IMR-90 (cell line): ENCODE measurements around the gene BTBD1. TPM values are rescaled to one million over a fixed set of nuclear protein-coding genes. Genes with fewer than 3 reads are reported as not detected.

Experiments
- ATAC-seq: fragments of 200-7000 bp; cut with Tn5 transposase; 2 replicates; pipeline ENCODE4 v1.9.1; 2020; ENCODE audit warnings: low read depth, mild to moderate bottlenecking, moderate library complexity
- BruUV-seq: library from RNA; stranded (reverse); fragments of 400-500 nt; replicated peaks from 2 replicates; lab custom pipeline; 2021; lab: Mats Ljungman, UMichigan
- CTCF ChIA-PET: fragments of 300-600 bp; formaldehyde crosslinking; extraction: SDS; loops from one replicate; lab custom pipeline; 2021; ENCODE audit warnings: antibody characterized with exemption; lab: Yijun Ruan, JAX
- POLR2A ChIA-PET: fragments of 300-600 bp; sonication (Branson Sonifier 250); formaldehyde crosslinking; loops from one replicate; lab custom pipeline; 2022; ENCODE audit warnings: antibody characterized with exemption; ENCODE audit not compliant: unreplicated experiment; lab: Charles Lee
- DNase-seq: peaks from one replicate; pipeline ENCODE4 v3.0.0; 2013
- H2AFZ ChIP-seq: replicated peaks from 2 replicates; pipeline ENCODE3; 2013; ENCODE audit warnings: low read length, mild to moderate bottlenecking; ENCODE audit not compliant: poor library complexity
- H2AK5ac ChIP-seq: 2 replicates; pipeline ENCODE4 v1.6.1; 2013; ENCODE audit warnings: low read depth, low read length, inconsistent platforms
- H2AK9ac ChIP-seq: replicated peaks from 2 replicates; pipeline ENCODE3; 2013; ENCODE audit warnings: mild to moderate bottlenecking, low read depth, low read length, moderate library complexity; ENCODE audit not compliant: poor library complexity
- H2BK120ac ChIP-seq: 2 replicates; pipeline ENCODE4 v1.6.1; 2013; ENCODE audit warnings: low read depth, low read length, inconsistent platforms
- H2BK15ac ChIP-seq: 3 replicates; pipeline ENCODE4 v1.6.1; 2013; ENCODE audit warnings: low read depth, low read length, inconsistent platforms
- H2BK20ac ChIP-seq: 2 replicates; pipeline ENCODE4 v1.6.1; 2013; ENCODE audit warnings: low read depth, mild to moderate bottlenecking, inconsistent platforms, low read length, moderate library complexity
- H2BK5ac ChIP-seq: 2 replicates; pipeline ENCODE4 v1.6.1; 2013; ENCODE audit warnings: mild to moderate bottlenecking, low read depth, low read length, inconsistent platforms; ENCODE audit not compliant: poor library complexity, severe bottlenecking
- H3K14ac ChIP-seq: replicated peaks from 2 replicates; pipeline ENCODE4 v1.6.1; 2013; ENCODE audit warnings: low read depth, low read length, inconsistent platforms
- H3K18ac ChIP-seq: 2 replicates; pipeline ENCODE4 v1.6.1; 2013; ENCODE audit warnings: low read depth, low read length, control low read depth
- H3K23ac ChIP-seq: 2 replicates; pipeline ENCODE4 v1.6.1; 2013; ENCODE audit warnings: low read depth, low read length, inconsistent platforms
- H3K27ac ChIP-seq: 2 replicates; pipeline ENCODE4 v1.5.1; 2013; ENCODE audit warnings: mild to moderate bottlenecking, control low read depth, low read length; ENCODE audit not compliant: insufficient read depth
- H3K27me3 ChIP-seq: 2 replicates; pipeline ENCODE4 v1.6.1; 2013; ENCODE audit warnings: low read length; ENCODE audit not compliant: control insufficient read depth, insufficient read depth
- H3K36me3 ChIP-seq: 2 replicates; pipeline ENCODE4 v1.6.1; 2013; ENCODE audit warnings: low read length, mixed read lengths; ENCODE audit not compliant: control insufficient read depth, insufficient read depth
- H3K4ac ChIP-seq: 2 replicates; pipeline ENCODE4 v1.6.1; 2013; ENCODE audit warnings: low read depth, low read length, inconsistent platforms
- H3K4me1 ChIP-seq: 2 replicates; pipeline ENCODE4 v1.6.1; 2013; ENCODE audit warnings: low read length, mixed read lengths; ENCODE audit not compliant: control insufficient read depth, insufficient read depth
- H3K4me2 ChIP-seq: 2 replicates; pipeline ENCODE4 v1.6.1; 2013; ENCODE audit warnings: low read depth, mild to moderate bottlenecking, control low read depth, low read length, moderate library complexity
- H3K4me3 ChIP-seq: 2 replicates; pipeline ENCODE4 v1.5.1; 2013; ENCODE audit warnings: low read depth, mild to moderate bottlenecking, control low read depth, low read length, moderate library complexity; ENCODE audit not compliant: insufficient read depth
- H3K56ac ChIP-seq: 2 replicates; pipeline ENCODE4 v1.6.1; 2013; ENCODE audit warnings: low read length, inconsistent platforms; ENCODE audit not compliant: insufficient read depth; ENCODE audit errors: extremely low read depth
- H3K79me1 ChIP-seq, 2 experiments: 2 replicates each; pipeline ENCODE4 v1.6.1; 2013; ENCODE audit warnings: low read length in 2 of 2, inconsistent platforms in 1 of 2, low read depth in 1 of 2
- H3K9ac ChIP-seq: 2 replicates; pipeline ENCODE4 v1.6.1; 2013; ENCODE audit warnings: low read depth, low read length, control low read depth
- H3K9me1 ChIP-seq: 2 replicates; pipeline ENCODE4 v1.6.1; 2013; ENCODE audit warnings: low read length, inconsistent platforms; ENCODE audit not compliant: insufficient read depth
- H3K9me3 ChIP-seq: 2 replicates; pipeline ENCODE4 v1.6.1; 2013; ENCODE audit warnings: low read length; ENCODE audit not compliant: control insufficient read depth, insufficient read depth
- H4K20me1 ChIP-seq: 2 replicates; pipeline ENCODE4 v1.6.1; 2013; ENCODE audit warnings: low read length, inconsistent platforms; ENCODE audit not compliant: insufficient read depth
- H4K5ac ChIP-seq: 2 replicates; pipeline ENCODE4 v1.6.1; 2013; ENCODE audit warnings: mild to moderate bottlenecking, low read depth, low read length, control low read depth
- H4K8ac ChIP-seq, 2 experiments: 2 replicates each; pipeline ENCODE4 v1.6.1; 2013; ENCODE audit warnings: low read depth in 2 of 2, low read length in 2 of 2, control low read depth in 1 of 2, inconsistent platforms in 1 of 2
- H4K91ac ChIP-seq: 2 replicates; pipeline ENCODE4 v1.6.1; 2013; ENCODE audit warnings: low read depth, low read length, inconsistent platforms; ENCODE audit not compliant: insufficient read depth
- BHLHE40 ChIP-seq: fragments of 150-350 bp; IDR thresholded peaks from 2 replicates; pipeline ENCODE4 v1.6.1; 2016; ENCODE audit warnings: mild to moderate bottlenecking, low read depth, low read length
- CEBPB ChIP-seq: IDR thresholded peaks from 2 replicates; pipeline ENCODE4 v1.6.1; 2012; ENCODE audit warnings: low read depth, low read length, improper control_type of control experiment
- CHD1 ChIP-seq: IDR thresholded peaks from 2 replicates; pipeline ENCODE4 v1.6.1; 2012; ENCODE audit warnings: low read depth, low read length, improper control_type of control experiment
- CTCF ChIP-seq: conservative IDR thresholded peaks from 2 replicates; pipeline ENCODE4 v1.5.1; 2012; ENCODE audit warnings: mild to moderate bottlenecking, low read depth, low read length, improper control_type of control experiment
- ELK1 ChIP-seq: fragments of 150-350 bp; IDR thresholded peaks from 2 replicates; pipeline ENCODE4 v1.6.1; 2016; ENCODE audit warnings: low read depth, mild to moderate bottlenecking, low read length, moderate library complexity, borderline replicate concordance
- FOS ChIP-seq: fragments of 150-350 bp; IDR thresholded peaks from 2 replicates; pipeline ENCODE4 v1.6.1; 2016; ENCODE audit warnings: low read depth, low read length
- MAFK ChIP-seq: IDR thresholded peaks from 2 replicates; pipeline ENCODE4 v1.6.1; 2012; ENCODE audit warnings: low read depth, low read length, improper control_type of control experiment
- MAZ ChIP-seq: IDR thresholded peaks from 2 replicates; pipeline ENCODE4 v1.6.1; 2012; ENCODE audit warnings: low read depth, mild to moderate bottlenecking, low read length, improper control_type of control experiment, moderate library complexity, borderline replicate concordance
- MXI1 ChIP-seq: IDR thresholded peaks from 2 replicates; pipeline ENCODE4 v1.6.1; 2012; ENCODE audit warnings: low read depth, mild to moderate bottlenecking, low read length, moderate library complexity, borderline replicate concordance
- NFE2L2 ChIP-seq: fragments of 150-350 bp; IDR thresholded peaks from 2 replicates; pipeline ENCODE4 v1.6.1; 2016; ENCODE audit warnings: low read depth, mild to moderate bottlenecking, low read length
- POLR2A ChIP-seq: IDR thresholded peaks from 2 replicates; pipeline ENCODE4 v1.6.1; 2012; ENCODE audit warnings: mild to moderate bottlenecking, low read depth, low read length
- RAD21 ChIP-seq: IDR thresholded peaks from 2 replicates; pipeline ENCODE4 v1.6.1; 2012; ENCODE audit warnings: low read length, improper control_type of control experiment
- RCOR1 ChIP-seq: IDR thresholded peaks from 2 replicates; pipeline ENCODE4 v1.6.1; 2012; ENCODE audit warnings: mild to moderate bottlenecking, low read length, improper control_type of control experiment; ENCODE audit not compliant: insufficient replicate concordance
- RFX5 ChIP-seq: IDR thresholded peaks from 2 replicates; pipeline ENCODE4 v1.8.0; 2012; ENCODE audit warnings: low read depth, mild to moderate bottlenecking, low read length, moderate library complexity
- SMC3 ChIP-seq: fragments of 150-350 bp; IDR thresholded peaks from 2 replicates; pipeline ENCODE4 v1.6.1; 2016; ENCODE audit warnings: low read depth, mild to moderate bottlenecking, antibody characterized with exemption, low read length, moderate library complexity
- WGBS, 2 experiments: methylation state at CpG; one replicate each; pipeline versions ENCODE4 v1.1.5 to v1.1.7; 2013; ENCODE audit warnings: missing lambda C conversion rate in 2 of 2; ENCODE audit not compliant: insufficient read length in 1 of 2; ENCODE audit errors: extremely low coverage in 2 of 2; 5-methylcytosine and 5-hydroxymethylcytosine counted together
- dilution Hi-C: fragments of 300-500 bp; cut with HindIII; formaldehyde crosslinking; loops from one replicate; pipeline ENCODE4 v1.14.3; 2018; ENCODE audit warnings: low sequenced_read_pairs; ENCODE audit not compliant: unreplicated experiment
- in situ Hi-C: fragments of 300-500 bp; cut with MboI; formaldehyde crosslinking; loops from 3 replicates; pipeline ENCODE4 v1.14.3; 2019; ENCODE audit warnings: low sequenced_read_pairs, inconsistent platforms, mixed read lengths
- intact Hi-C: fragments of 100-400 bp; cut with micrococcal nuclease; formaldehyde crosslinking; loops from 2 replicates; pipeline ENCODE4 v1.10.0; 2022
- polyA plus RNA-seq, 3 experiments: library from polyadenylated mRNA; depleted of rRNA; stranded (reverse); fragments of >200 nt; gene quantifications; 2 replicates each; pipeline ENCODE4 v1.2.3, GENCODE V29; 2012; ENCODE audit warnings: low replicate concordance in 1 of 3
- total RNA-seq: library from RNA; depleted of rRNA; stranded (reverse); fragments of >200 nt; gene quantifications from 2 replicates; pipeline ENCODE4 v1.2.3, GENCODE V29; 2012
- TF ChIP-seq, protein P1 (sequence below): fragments of 150-350 bp; IDR thresholded peaks from 2 replicates; pipeline ENCODE4 v1.6.1; 2017; ENCODE audit warnings: mild to moderate bottlenecking, antibody characterized with exemption, low read length, low read depth

Gene BTBD1
- total and polyA plus RNA-seq, 2 of the 4 experiments (the other 2 are of a cell fraction), result 39.3 to 78.7 TPM

GRCh38 chr15:83012076-83012426 lies 55.0 kb downstream of the BTBD1 start:
- Histone ChIP-seq H3K36me3 (peaks cover 8% of the 10 kb centered on the region), H3K4me2 (peak overlapping the region; percentile 92), H2BK5ac (peak overlapping the region; percentile 51), H2BK20ac (0 out of 2 replicates have a peak overlapping the region, but pooled peaks have one; percentile 14), H4K20me1 (no peaks in the 10 kb centered on the region), H3K56ac (peak overlapping the region; percentile 68), H3K9me3 (no peaks in the 10 kb centered on the region), H3K79me1 (peaks cover 12 to 41% of the 10 kb centered on the region in 2 experiments; a peak in 3 of 4 replicates), H3K4ac (peak overlapping the region; percentile 82), H2AK9ac (peak overlapping the region; percentile 87), H2BK120ac (peak overlapping the region; percentile 61), H2AK5ac (peak overlapping the region; percentile 97), H3K9me1 (peaks cover 9% of the 10 kb centered on the region; the same call in 1 of the 2 replicates), H2BK15ac (peak overlapping the region; percentile 42; the same call in 2 of the 3 replicates), H4K91ac (peak overlapping the region; percentile 92), H3K9ac (peak overlapping the region; percentile 84), H3K27ac (peak overlapping the region; percentile 75), H3K14ac (peak overlapping the region; percentile 80), H3K4me3 (peak overlapping the region; percentile 90), H3K18ac (peak overlapping the region; percentile 87), H3K23ac (peak overlapping the region; percentile 50), H4K8ac (peak overlapping the region; percentile 96 to 97), H3K27me3 (no peaks in the 10 kb centered on the region), H4K5ac (peak overlapping the region; percentile 95), H3K4me1 (peaks cover 10% of the 10 kb centered on the region), H2AFZ (peak overlapping the region; percentile 96)
- ATAC-seq, result 0 out of 2 replicates have a peak, but pooled peaks have one; percentile 1
- CTCF ChIA-PET, result interaction anchor here (0.7 to 1.5 kb wide), 3 partner anchors 10 to 97 kb away, joined by 3 to 6 read pairs (median 3); no protein-coding TSS in a partner anchor
- POLR2A ChIA-PET, result no interaction called here
- dilution Hi-C loops, result no loop called here
- no peak for DNase-seq
- 62% methylated on average over 4 of the region's 9 CpGs; no CpG with 5 or more reads in 1 of the 2 experiments for WGBS, 2 experiments
- in situ Hi-C loops, result no loop called here
- BruUV-seq, result TSS peak; percentile 86
- intact Hi-C loops, result loop anchor here (5.0 to 10.0 kb wide), 2 partner anchors 273 to 545 kb away; partner anchors contain the start of gene BNC1
- TF ChIP-seq, protein P1, sequence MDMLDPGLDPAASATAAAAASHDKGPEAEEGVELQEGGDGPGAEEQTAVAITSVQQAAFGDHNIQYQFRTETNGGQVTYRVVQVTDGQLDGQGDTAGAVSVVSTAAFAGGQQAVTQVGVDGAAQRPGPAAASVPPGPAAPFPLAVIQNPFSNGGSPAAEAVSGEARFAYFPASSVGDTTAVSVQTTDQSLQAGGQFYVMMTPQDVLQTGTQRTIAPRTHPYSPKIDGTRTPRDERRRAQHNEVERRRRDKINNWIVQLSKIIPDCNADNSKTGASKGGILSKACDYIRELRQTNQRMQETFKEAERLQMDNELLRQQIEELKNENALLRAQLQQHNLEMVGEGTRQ, result no peak
- no peak for TF ChIP-seq RFX5
- no peak for TF ChIP-seq POLR2A
- no peak for TF ChIP-seq MAFK
- TF ChIP-seq ELK1, result no peak
- no peak for TF ChIP-seq RAD21
- TF ChIP-seq CTCF, result no peak
- TF ChIP-seq BHLHE40, result no peak
- no peak for TF ChIP-seq MAZ
- no peak for TF ChIP-seq NFE2L2
- no peak for TF ChIP-seq SMC3
- TF ChIP-seq RCOR1, result no peak
- no peak for TF ChIP-seq CEBPB
- no peak for TF ChIP-seq FOS
- no peak for TF ChIP-seq CHD1
- TF ChIP-seq MXI1, result no peak
